ENCODE results near the gene PDGFA. TPM values are rescaled to one million over a fixed set of nuclear protein-coding genes. Genes with fewer than 3 reads are reported as not detected.

The PDGFA gene
- total and polyA plus RNA-seq, 4 donors: 21.8 to 40.6 (median 25.6) TPM

GRCh38 chr7:566100-566499, 46.5 kb upstream of the PDGFA start:
- no peak for TF ChIP-seq CTCF (IDR thresholded peaks at IDR 0.05; ENCODE audit: control extremely low read depth, extremely low read depth)
- Histone ChIP-seq H3K27ac (ENCODE audit: low read depth in 1 of 2, low read length in 1 of 2) (no peak overlapping the region), H3K4me3 (no peak overlapping the region), H3K9me3 (ENCODE audit: control insufficient read depth in 4 of 4, insufficient read depth in 3 of 4, low read length in 3 of 4) (peaks cover 0 to 2% (median 0%) of the 10 kb centered on the region in 4 donors), H3K27me3 (ENCODE audit: control insufficient read depth in 3 of 3, insufficient read depth in 3 of 3, low read length in 2 of 3) (no peaks in the 10 kb centered on the region), H3K9ac (ENCODE audit: insufficient read depth in 1 of 2, low read length in 2 of 2) (no peak overlapping the region), H3K36me3 (ENCODE audit: control insufficient read depth in 4 of 4, insufficient read depth in 4 of 4, low read length in 4 of 4) (peaks cover 0 to 4% (median 0%) of the 10 kb centered on the region in 4 donors), H3K4me1 (ENCODE audit: control insufficient read depth in 5 of 5, insufficient read depth in 5 of 5, low read length in 5 of 5) (peaks cover 0 to 8% (median 6%) of the 10 kb centered on the region in 5 donors)
- ATAC-seq (ENCODE audit: insufficient read depth, low FRiP score) (no peak), DNase-seq (no peak)
- WGBS, 2 donors: 95 to 97% methylated on average over 1 of the region's 1 CpG

- H3K9me3 ChIP-seq (ENCODE audit: control insufficient read depth in 4 of 4, insufficient read depth in 3 of 4, low read length in 3 of 4): peaks cover 0 to 2% (median 0%) of the 10 kb centered on the region in 4 donors
- TF ChIP-seq CTCF (IDR thresholded peaks at IDR 0.05; ENCODE audit: control extremely low read depth, extremely low read depth): no peak
- H3K27ac ChIP-seq (ENCODE audit: low read depth in 1 of 2, low read length in 1 of 2): no peak overlapping the region
- 93 to 95% methylated on average over 26 of the region's 26 CpGs for WGBS, 2 donors
- H3K27me3 ChIP-seq (ENCODE audit: control insufficient read depth in 3 of 3, insufficient read depth in 3 of 3, low read length in 2 of 3): no peaks in the 10 kb centered on the region
- DNase-seq: no peak
- H3K9ac ChIP-seq (ENCODE audit: insufficient read depth in 1 of 2, low read length in 2 of 2): no peak overlapping the region
- no peak for ATAC-seq (ENCODE audit: insufficient read depth, low FRiP score)
- peaks cover 0 to 4% (median 0%) of the 10 kb centered on the region in 4 donors for H3K36me3 ChIP-seq (ENCODE audit: control insufficient read depth in 4 of 4, insufficient read depth in 4 of 4, low read length in 4 of 4)
- H3K4me3 ChIP-seq: no peak overlapping the region
- peaks cover 0 to 12% (median 6%) of the 10 kb centered on the region in 5 donors for H3K4me1 ChIP-seq (ENCODE audit: control insufficient read depth in 5 of 5, insufficient read depth in 5 of 5, low read length in 5 of 5)
Measured at GRCh38 chr7:564176-564865, 44.7 kb upstream of the PDGFA start.

- TF ChIP-seq CTCF (IDR thresholded peaks at IDR 0.05; ENCODE audit: control extremely low read depth, extremely low read depth): no peak
- Histone ChIP-seq H3K27ac (ENCODE audit: low read depth in 1 of 2, low read length in 1 of 2) (no peak overlapping the region), H3K9me3 (ENCODE audit: control insufficient read depth in 4 of 4, insufficient read depth in 3 of 4, low read length in 3 of 4) (peaks cover 0 to 2% (median 0%) of the 10 kb centered on the region in 4 donors), H3K9ac (ENCODE audit: insufficient read depth in 1 of 2, low read length in 2 of 2) (no peak overlapping the region), H3K4me1 (ENCODE audit: control insufficient read depth in 5 of 5, insufficient read depth in 5 of 5, low read length in 5 of 5) (peaks cover 0 to 12% (median 6%) of the 10 kb centered on the region in 5 donors), H3K4me3 (no peak overlapping the region), H3K36me3 (ENCODE audit: control insufficient read depth in 4 of 4, insufficient read depth in 4 of 4, low read length in 4 of 4) (peaks cover 0 to 4% (median 0%) of the 10 kb centered on the region in 4 donors), H3K27me3 (ENCODE audit: control insufficient read depth in 3 of 3, insufficient read depth in 3 of 3, low read length in 2 of 3) (no peaks in the 10 kb centered on the region)
- no peak for ATAC-seq (ENCODE audit: insufficient read depth, low FRiP score)
- WGBS, 2 donors: 93 to 94% methylated on average over 10 to 11 of the region's 11 CpGs
- no peak for DNase-seq
Measured at GRCh38 chr7:563629-564170, 44.1 kb upstream of the PDGFA start.
